RWPE2 (cell line): ENCODE results near the gene C1GALT1C1L.

Experiments
- ATAC-seq: fragments of 200-7000 bp; cut with Tn5 transposase; 3 replicates; pipeline ENCODE4 v1.9.1; 2021; ENCODE audit warnings: low read depth
- DNase-seq: peaks from one replicate; pipeline ENCODE4 v3.0.0-alpha.2; 2020; ENCODE audit warnings: low spot score
- H3K27ac ChIP-seq: fragments of 450-650 bp; 2 replicates; pipeline ENCODE4 v1.5.1; 2017; ENCODE audit warnings: mild to moderate bottlenecking; ENCODE audit not compliant: poor library complexity, severe bottlenecking
- H3K27me3 ChIP-seq: fragments of 250-450 bp; sonication (Bioruptor Pico); 2 replicates; pipeline ENCODE4 v1.5.1; 2021; ENCODE audit warnings: mild to moderate bottlenecking, moderate library complexity; ENCODE audit not compliant: insufficient read depth, poor library complexity, severe bottlenecking
- H3K36me3 ChIP-seq: fragments of 250-450 bp; sonication (Bioruptor Pico); 2 replicates; pipeline ENCODE4 v1.5.1; 2020; ENCODE audit warnings: low read depth, mild to moderate bottlenecking, moderate library complexity
- H3K4me1 ChIP-seq: fragments of 250-450 bp; sonication (Bioruptor Pico); 2 replicates; pipeline ENCODE4 v1.5.1; 2021; ENCODE audit warnings: mild to moderate bottlenecking, moderate library complexity; ENCODE audit not compliant: insufficient read depth, poor library complexity, severe bottlenecking
- H3K4me3 ChIP-seq: fragments of 250-450 bp; sonication (Bioruptor Pico); 2 replicates; pipeline ENCODE4 v1.5.1; 2021; ENCODE audit warnings: mild to moderate bottlenecking, moderate library complexity; ENCODE audit not compliant: severe bottlenecking
- H3K9me3 ChIP-seq: fragments of 250-450 bp; sonication (Bioruptor Pico); 2 replicates; pipeline ENCODE4 v1.5.1; 2021; ENCODE audit warnings: mild to moderate bottlenecking, moderate library complexity; ENCODE audit not compliant: severe bottlenecking
- CTCF ChIP-seq: fragments of 450-650 bp; IDR thresholded peaks from one replicate; pipeline ENCODE4 v1.5.1; 2017; ENCODE audit warnings: mild to moderate bottlenecking, moderate library complexity; ENCODE audit not compliant: poor library complexity, severe bottlenecking

The C1GALT1C1L gene

GRCh38 chr2:43676322-43677050 is at the start of gene C1GALT1C1L:
C1GALT1C1L (minus strand) TSS chr2:43676429; CDS start chr2:43676322, 107 bp downstream.
- Histone ChIP-seq H3K36me3 (no peaks in the 10 kb centered on the region), H3K27ac (no peak within 1 kb of the TSS), H3K9me3 (no peaks in the 10 kb centered on the region), H3K4me1 (no peaks in the 10 kb centered on the region), H3K27me3 (no peaks in the 10 kb centered on the region), H3K4me3 (peak within 1 kb of the TSS; percentile 29)
- DNase-seq (peak; percentile 57), ATAC-seq (peak; percentile 92)
- no peak for TF ChIP-seq CTCF

DNA sequence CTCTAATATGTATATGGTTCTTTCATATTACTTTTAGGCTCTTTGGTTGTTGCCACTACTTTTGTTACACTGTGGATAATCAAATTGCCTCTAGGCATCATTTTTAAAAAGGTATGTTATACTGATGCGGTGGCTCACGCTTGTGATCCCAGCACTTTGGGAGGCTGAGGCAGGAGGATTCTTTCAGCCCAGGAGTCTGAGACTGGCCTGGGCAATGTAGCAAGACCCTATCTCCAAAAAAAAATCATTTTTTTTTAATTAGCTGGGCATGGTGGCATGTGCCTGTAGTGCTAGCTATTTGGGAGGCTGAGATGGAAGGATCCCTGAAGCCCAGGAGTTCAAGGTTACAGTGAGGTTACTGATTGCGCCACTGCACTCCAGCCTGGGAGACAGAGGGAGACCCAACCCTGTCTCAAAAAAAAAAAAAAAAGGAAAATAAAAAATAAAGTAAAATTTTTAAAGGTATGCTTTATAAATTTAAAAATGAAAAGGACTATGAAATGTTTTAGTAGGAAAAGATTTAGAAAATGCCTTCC is 49.5 kb upstream of the C1GALT1C1L start:
- Histone ChIP-seq H3K27me3 (no peaks in the 10 kb centered on the region), H3K4me3 (no peak overlapping the region), H3K27ac (no peak overlapping the region), H3K4me1 (no peaks in the 10 kb centered on the region), H3K36me3 (no peaks in the 10 kb centered on the region), H3K9me3 (peaks cover 1% of the 10 kb centered on the region)
- ATAC-seq (no peak), DNase-seq (no peak)
- TF ChIP-seq CTCF: no peak

GRCh38 chr2:43724728-43725526 is 48.7 kb upstream of the C1GALT1C1L start:
- no peak for TF ChIP-seq CTCF
- H3K9me3 ChIP-seq: peaks cover 1% of the 10 kb centered on the region
- ATAC-seq: no peak
- H3K27me3 ChIP-seq: no peaks in the 10 kb centered on the region
- H3K4me3 ChIP-seq: no peak overlapping the region
- no peaks in the 10 kb centered on the region for H3K4me1 ChIP-seq
- no peak overlapping the region for H3K27ac ChIP-seq
- no peak for DNase-seq
- no peaks in the 10 kb centered on the region for H3K36me3 ChIP-seq

DNA sequence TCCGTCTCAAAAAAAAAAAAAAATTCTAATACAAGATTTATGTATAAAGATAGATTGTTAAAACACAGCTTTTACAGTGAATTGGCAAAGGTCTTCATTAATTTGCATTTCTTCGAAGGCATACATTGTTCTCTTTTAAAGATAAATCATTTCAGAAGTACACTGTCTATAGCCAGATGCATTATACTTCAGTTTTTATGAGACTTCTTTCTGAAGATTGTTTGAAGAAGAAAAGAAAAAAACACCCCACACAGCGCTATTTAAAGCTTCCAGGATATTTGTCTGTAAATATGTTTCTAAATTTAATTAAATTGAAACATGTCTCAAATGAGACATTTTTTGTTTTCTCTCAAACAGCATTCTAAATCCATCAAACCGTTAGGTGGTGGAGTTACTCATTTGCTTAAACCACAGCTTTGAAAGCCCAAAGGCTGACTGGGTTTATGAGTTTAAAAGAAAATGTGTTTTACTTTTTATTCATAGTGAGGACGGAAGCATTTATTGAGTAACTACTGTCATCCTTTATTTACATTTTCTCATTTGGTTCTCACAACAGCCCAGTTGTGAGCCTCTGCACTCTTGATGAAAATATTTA is 42.4 kb upstream of the C1GALT1C1L start:
- H3K4me1 ChIP-seq: peaks cover 11% of the 10 kb centered on the region
- H3K36me3 ChIP-seq: no peaks in the 10 kb centered on the region
- H3K4me3 ChIP-seq: no peak overlapping the region
- ATAC-seq (no peak), DNase-seq (no peak)
- H3K27ac ChIP-seq: no peak overlapping the region
- no peak for TF ChIP-seq CTCF
- H3K9me3 ChIP-seq: no peaks in the 10 kb centered on the region
- no peaks in the 10 kb centered on the region for H3K27me3 ChIP-seq
